Liver (tissue), 9 donors: ENCODE measurements around the gene PWWP2B. TPM values are rescaled to one million over a fixed set of nuclear protein-coding genes. Genes with fewer than 3 reads are reported as not detected.

Experiments used
- DNase-seq: peaks from one replicate; pipeline ENCODE4 v3.0.0-alpha.2; 2017; ENCODE audit warnings: low spot score
- H3K27ac ChIP-seq, 2 donors: one replicate each; pipeline ENCODE4 v1.7.0; 2013; ENCODE audit warnings: inconsistent platforms in 2 of 2, low read length in 2 of 2, control low read depth in 1 of 2, low read depth in 1 of 2, mild to moderate bottlenecking in 1 of 2
- H3K27me3 ChIP-seq, 4 donors: one replicate each; pipeline versions ENCODE4 v1.6.1 to v1.7.0; 2013; ENCODE audit warnings: low read length in 3 of 4, inconsistent platforms in 1 of 4, mild to moderate bottlenecking in 1 of 4, moderate library complexity in 1 of 4; ENCODE audit not compliant: control insufficient read depth in 4 of 4, insufficient read depth in 4 of 4
- H3K36me3 ChIP-seq, 4 donors: one replicate each; pipeline versions ENCODE4 v1.6.1 to v1.7.0; 2013; ENCODE audit warnings: low read length in 3 of 4, mild to moderate bottlenecking in 3 of 4, low read depth in 1 of 4, moderate library complexity in 1 of 4; ENCODE audit not compliant: control insufficient read depth in 4 of 4, insufficient read depth in 3 of 4
- H3K4me1 ChIP-seq, 4 donors: one replicate each; pipeline versions ENCODE4 v1.6.1 to v1.7.0; 2013; ENCODE audit warnings: low read length in 3 of 4, mild to moderate bottlenecking in 3 of 4, moderate library complexity in 1 of 4; ENCODE audit not compliant: control insufficient read depth in 4 of 4, insufficient read depth in 4 of 4
- H3K4me3 ChIP-seq, 3 donors: one replicate each; pipeline versions ENCODE4 v1.6.1 to v1.7.0; 2013; ENCODE audit warnings: low read length in 3 of 3, control low read depth in 1 of 3, low read depth in 1 of 3, mild to moderate bottlenecking in 1 of 3
- H3K9ac ChIP-seq, 2 donors: one replicate each; pipeline ENCODE4 v1.7.0; 2013; ENCODE audit warnings: low read length in 2 of 2, mild to moderate bottlenecking in 2 of 2, moderate library complexity in 2 of 2, control low read depth in 1 of 2, low read depth in 1 of 2
- H3K9me3 ChIP-seq, 4 donors: one replicate each; pipeline versions ENCODE4 v1.6.1 to v1.7.0; 2013; ENCODE audit warnings: low read length in 3 of 4; ENCODE audit not compliant: control insufficient read depth in 4 of 4
- ATF3 ChIP-seq: IDR thresholded peaks from 2 replicates; pipeline ENCODE4 v1.6.1; 2016; ENCODE audit warnings: antibody characterized with exemption
- CTCF ChIP-seq: fragments of 150-350 bp; IDR thresholded peaks from 2 replicates; pipeline ENCODE4 v1.5.1; 2017; ENCODE audit warnings: improper control_type of control experiment, low read depth, low read length; ENCODE audit not compliant: missing input control
- FOXA1 ChIP-seq: IDR thresholded peaks from 2 replicates; pipeline ENCODE4 v1.6.1; 2016; ENCODE audit warnings: antibody characterized with exemption
- GABPA ChIP-seq, 2 donors: IDR thresholded peaks in 1 of 2; conservative IDR thresholded peaks in 1 of 2; 2 replicates each; pipeline ENCODE4 v1.6.1; 2016; ENCODE audit warnings: antibody characterized with exemption in 2 of 2, mild to moderate bottlenecking in 1 of 2, moderate library complexity in 1 of 2
- HNF4A ChIP-seq, 2 donors: conservative IDR thresholded peaks; 2 replicates each; pipeline ENCODE4 v1.6.1; 2016; ENCODE audit warnings: antibody characterized with exemption in 2 of 2, mild to moderate bottlenecking in 2 of 2
- HNF4G ChIP-seq: IDR thresholded peaks from 2 replicates; pipeline ENCODE4 v1.6.1; 2016; ENCODE audit warnings: antibody characterized with exemption
- NR2F2 ChIP-seq: IDR thresholded peaks from 2 replicates; pipeline ENCODE4 v1.6.1; 2016; ENCODE audit warnings: antibody characterized with exemption
- RAD21 ChIP-seq, 2 donors: IDR thresholded peaks; 2 replicates each; pipeline ENCODE4 v1.6.1; 2016; ENCODE audit warnings: antibody characterized with exemption in 2 of 2, mild to moderate bottlenecking in 2 of 2
- SP1 ChIP-seq: IDR thresholded peaks from 2 replicates; pipeline ENCODE4 v1.6.1; 2018; ENCODE audit warnings: antibody characterized with exemption, mild to moderate bottlenecking
- WGBS: extraction: QIAGEN DNeasy Blood & Tissue Kit; methylation state at CpG from one replicate; pipeline ENCODE4 v1.1.7; 2013; 5-methylcytosine and 5-hydroxymethylcytosine counted together
- polyA plus RNA-seq, 2 donors: library from polyadenylated mRNA; stranded (reverse) in 1 of 2; unstranded in 1 of 2; fragments of 200-250 nt in 1 of 2; fragments of >200 nt in 1 of 2; fragmentation: Nextera tagmentation in 1 of 2; extraction: Ambion mirVana in 1 of 2; gene quantifications; one replicate each; pipeline versions ENCODE4 v1.2.1 to v1.2.3, GENCODE V29; 2013 to 2015
- total RNA-seq, 2 donors: library from RNA; depleted of rRNA; stranded (reverse); fragments of >200 nt; gene quantifications; one replicate each; pipeline ENCODE4 v1.2.3, GENCODE V29; 2014
- donor health status: healthy.
- donor health status: healthy.
- donor health status: healthy.
- donor health status: healthy.
- donor health status: healthy.

The PWWP2B gene
- total and polyA plus RNA-seq, 4 donors, result 0.75 to 4.2 (median 3.6) TPM

- no peak for DNase-seq
- no peaks in the 10 kb centered on the region for H3K27me3 ChIP-seq
- no peak overlapping the region for H3K4me3 ChIP-seq
- no peaks in the 10 kb centered on the region for H3K9me3 ChIP-seq
- 89% methylated on average over 18 of the region's 18 CpGs for WGBS
- no peak for TF ChIP-seq RAD21 (IDR thresholded peaks at IDR 0.05)
- TF ChIP-seq GABPA (IDR thresholded peaks at IDR 0.05 in 1 of 2, conservative IDR thresholded peaks at IDR 0.05 in 1 of 2), result no peak
- no peak for TF ChIP-seq NR2F2
- TF ChIP-seq SP1, result no peak
- TF ChIP-seq HNF4G, result no peak
- no peak for TF ChIP-seq HNF4A (conservative IDR thresholded peaks at IDR 0.05)
- TF ChIP-seq CTCF, result no peak
- TF ChIP-seq ATF3, result no peak
- H3K9ac ChIP-seq, result no peak overlapping the region
- no peak overlapping the region for H3K27ac ChIP-seq
- no peaks in the 10 kb centered on the region for H3K36me3 ChIP-seq
- peaks cover 11 to 28% (median 18%) of the 10 kb centered on the region in 4 donors for H3K4me1 ChIP-seq
These were observed 54.7 kb downstream of the PWWP2B start for GRCh38 chr10:132451506-132452215.

DNA sequence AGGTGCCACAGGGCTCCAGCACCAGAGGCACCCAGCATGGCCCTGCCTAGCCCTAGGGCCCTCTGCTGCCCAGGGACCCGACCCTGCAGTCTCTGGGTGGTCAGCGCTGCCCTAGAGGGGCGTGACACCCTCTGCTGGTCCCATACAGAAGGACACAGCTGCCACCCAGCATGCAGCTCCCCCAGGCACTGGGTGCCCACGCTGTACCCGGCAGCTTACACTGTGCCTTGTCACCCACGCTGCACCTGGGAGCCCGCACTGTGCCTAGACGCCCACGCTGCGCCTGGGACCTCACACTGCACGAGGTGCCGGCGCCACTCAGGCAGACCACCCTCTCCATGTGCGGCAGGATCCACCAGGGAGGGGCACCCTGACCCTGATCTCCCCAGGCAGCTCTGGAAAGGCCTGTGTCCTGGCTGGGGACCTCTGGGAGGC is 55.2 kb downstream of the PWWP2B start:
- DNase-seq, result no peak
- Histone ChIP-seq H3K36me3 (no peaks in the 10 kb centered on the region), H3K4me3 (no peak overlapping the region), H3K9ac (no peak overlapping the region), H3K27me3 (no peaks in the 10 kb centered on the region), H3K27ac (peak overlapping the region in 1 of 2 donors; percentile 13), H3K4me1 (peaks cover 11 to 26% (median 18%) of the 10 kb centered on the region in 4 donors), H3K9me3 (no peaks in the 10 kb centered on the region)
- peak in 1 of 2 donors; percentile 37 for TF ChIP-seq RAD21 (IDR thresholded peaks at IDR 0.05)
- no peak for TF ChIP-seq FOXA1
- WGBS, result 89% methylated on average over 14 of the region's 14 CpGs

GRCh38 chr10:132452651-132453469 is 55.9 kb downstream of the PWWP2B start:
- peak; percentile 83 for DNase-seq
- Histone ChIP-seq H3K27me3 (no peaks in the 10 kb centered on the region), H3K9ac (no peak overlapping the region), H3K9me3 (no peaks in the 10 kb centered on the region), H3K27ac (peak overlapping the region in 1 of 2 donors; percentile 13), H3K36me3 (no peaks in the 10 kb centered on the region), H3K4me3 (peak overlapping the region in 1 of 3 donors; percentile 17), H3K4me1 (peaks cover 10 to 22% (median 16%) of the 10 kb centered on the region in 4 donors)
- 7% methylated on average over 45 of the region's 45 CpGs for WGBS
- TF ChIP-seq ATF3 (no peak), RAD21 (IDR thresholded peaks at IDR 0.05) (peak; percentile 86 to 89), CTCF (peak; percentile 88), GABPA (IDR thresholded peaks at IDR 0.05 in 1 of 2, conservative IDR thresholded peaks at IDR 0.05 in 1 of 2) (peak in 1 of 2 donors; percentile 73)
